Activated CD8-positive, alpha-beta memory T cell treated with anti-CD3 and anti-CD28 coated beads, Interleukin-2, amount 50 U/mL, for 1 hour (primary cell): ENCODE measurements around the gene PIP5K1C.

ENCODE experiments used
- DNase-seq: peaks from one replicate; pipeline ENCODE4 v3.0.0-alpha.2; 2020; ENCODE audit errors: extremely low read depth

Gene PIP5K1C

DNA sequence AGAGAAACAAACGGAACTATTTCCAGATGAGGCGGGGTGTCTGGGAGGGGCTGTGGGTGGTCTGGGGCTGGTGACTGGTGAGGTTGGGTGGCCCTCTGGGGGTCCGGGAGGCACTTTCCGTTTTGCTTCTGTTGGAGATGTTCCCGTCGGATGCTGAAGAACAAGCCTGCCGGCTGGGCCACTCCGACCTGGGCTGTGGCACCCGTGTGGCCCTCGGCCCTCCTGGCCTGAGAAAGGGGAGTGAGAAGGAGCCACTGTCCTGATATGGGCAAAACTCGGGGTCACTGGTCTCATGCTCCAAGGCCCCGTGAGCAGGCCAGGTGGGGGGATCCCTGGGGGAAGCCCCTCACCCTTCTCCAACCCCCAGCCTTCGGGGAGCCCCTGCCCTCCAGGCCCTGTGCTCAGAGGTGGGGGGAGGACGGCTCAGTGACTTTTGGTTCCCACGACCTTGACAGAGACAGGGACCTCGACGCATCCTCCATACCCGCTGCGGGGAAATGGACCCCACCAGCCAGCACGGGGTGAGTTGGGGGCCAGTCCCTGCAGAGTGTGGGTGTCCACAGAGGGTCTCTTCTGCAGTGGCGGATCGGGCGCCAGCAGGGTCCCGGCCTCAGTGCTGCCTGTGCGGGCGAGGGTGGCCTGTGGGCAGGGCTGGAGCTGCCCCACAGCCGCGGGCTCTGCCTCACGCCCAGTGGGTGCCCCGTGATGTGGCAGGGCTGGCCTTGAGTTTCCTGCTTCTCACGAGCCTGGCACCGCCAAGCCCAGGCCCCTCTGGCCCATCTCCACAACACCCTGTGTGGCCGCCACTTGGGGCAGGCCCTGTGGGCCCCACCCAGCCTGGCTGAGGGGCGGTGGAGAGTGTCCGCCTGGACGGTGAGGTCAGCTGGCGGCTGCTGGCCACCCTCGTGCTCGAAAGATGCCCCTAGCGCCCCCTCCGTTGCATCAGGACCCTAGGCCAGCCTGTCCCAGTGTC, 89.2 kb downstream of the PIP5K1C start:
- DNase-seq, result no peak

DNA sequence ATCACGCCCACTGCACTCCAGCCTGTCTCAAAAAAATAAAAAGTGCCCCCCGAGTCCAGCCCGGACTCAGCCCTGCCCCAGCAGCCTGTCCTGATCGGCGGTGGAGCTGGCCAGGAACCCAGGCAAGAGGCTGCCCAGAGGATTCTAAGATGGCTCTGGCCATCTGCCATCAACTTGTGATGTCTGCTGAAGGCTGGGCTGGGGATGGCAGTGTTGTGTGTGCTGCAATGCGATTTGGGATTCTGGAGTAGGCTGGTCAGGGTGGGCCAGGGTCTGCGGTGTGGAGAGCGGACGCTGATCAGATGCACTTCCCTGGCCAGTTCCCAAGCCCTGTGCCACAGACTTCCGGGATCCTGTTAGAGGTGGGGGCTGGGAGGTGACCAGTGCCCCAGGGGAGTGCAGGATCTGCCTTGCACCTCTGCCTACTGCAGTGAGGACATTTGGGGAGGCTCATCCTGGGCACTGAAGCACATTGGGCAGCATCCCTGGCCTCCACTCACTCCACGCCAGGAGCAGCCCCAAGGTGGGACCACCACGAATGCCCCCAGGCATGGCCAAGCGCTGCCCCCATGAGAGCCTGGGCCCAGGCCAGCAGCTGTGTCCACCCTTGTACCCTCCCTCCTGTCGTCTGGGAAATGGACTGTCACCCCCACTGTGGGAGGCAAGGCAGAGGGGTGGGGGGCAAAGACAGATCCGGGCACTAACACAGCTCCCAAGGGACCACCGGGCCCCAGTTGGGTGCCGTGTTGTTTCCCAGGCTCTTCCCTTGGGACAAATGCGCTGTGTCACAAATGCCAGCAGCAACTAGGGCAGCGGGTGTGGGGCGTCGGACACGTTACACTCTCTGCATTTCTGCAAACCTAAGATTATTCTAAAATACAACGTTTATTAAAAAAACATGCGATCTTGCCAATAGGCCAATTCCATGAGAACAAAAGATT, 90.2 kb downstream of the PIP5K1C start:
- DNase-seq, result no peak

DNA sequence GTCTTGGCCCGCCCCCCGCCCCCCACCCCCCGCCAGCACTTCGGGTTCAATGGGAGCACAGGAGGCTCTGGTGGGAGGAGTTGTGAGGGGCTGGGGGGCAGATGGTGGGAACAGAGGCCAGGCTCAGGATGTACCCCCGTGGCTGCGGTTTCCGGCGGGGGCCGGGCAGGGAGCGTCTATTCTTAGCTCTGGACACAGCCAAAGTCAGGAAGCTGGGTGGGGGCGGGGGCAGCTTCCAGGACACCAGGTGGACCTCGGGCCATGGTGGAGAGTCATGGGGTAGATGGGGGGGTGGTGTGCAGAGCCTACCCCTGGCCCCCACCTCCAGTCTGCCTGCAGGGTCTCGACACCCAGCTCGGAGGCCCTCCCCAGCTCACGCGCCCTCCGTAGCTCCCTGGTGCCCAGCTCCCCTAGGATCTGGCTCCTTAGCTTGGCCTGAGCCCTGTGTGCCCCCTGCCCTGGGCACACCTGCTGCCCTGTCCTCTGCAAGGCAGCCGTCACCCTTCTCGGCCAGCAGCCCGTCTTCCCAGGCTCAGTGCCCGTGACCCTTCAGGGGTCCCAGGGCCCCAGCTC, 91.4 kb downstream of the PIP5K1C start:
- no peak for DNase-seq

DNA sequence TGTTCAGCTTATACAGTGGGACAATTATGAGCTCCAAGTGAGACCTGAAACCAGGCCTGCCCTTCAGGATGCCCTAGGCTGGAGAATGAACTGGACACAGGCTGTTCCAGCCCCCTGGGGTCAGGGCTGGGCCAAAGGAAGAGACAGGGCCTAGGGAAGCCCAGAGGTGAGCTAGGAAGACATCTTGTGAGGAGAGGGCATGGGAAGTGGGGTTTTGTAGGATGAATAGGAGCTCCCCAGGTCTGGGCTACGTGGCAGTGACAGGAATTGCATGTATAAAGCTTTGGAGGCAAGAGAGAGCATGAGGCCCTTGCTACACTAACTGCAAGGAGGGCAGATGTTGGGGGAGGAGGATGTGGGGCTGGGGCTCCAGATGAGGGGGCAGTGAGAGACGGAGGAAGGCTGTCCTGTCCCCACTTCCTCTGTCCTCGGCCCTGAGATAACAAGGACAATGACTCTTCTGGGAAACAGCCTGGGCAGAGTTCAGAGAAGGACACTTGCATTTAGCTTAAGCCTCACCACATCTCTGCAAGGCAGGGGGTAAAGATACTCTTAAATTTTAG, 92.1 kb downstream of the PIP5K1C start:
- no peak for DNase-seq

DNA sequence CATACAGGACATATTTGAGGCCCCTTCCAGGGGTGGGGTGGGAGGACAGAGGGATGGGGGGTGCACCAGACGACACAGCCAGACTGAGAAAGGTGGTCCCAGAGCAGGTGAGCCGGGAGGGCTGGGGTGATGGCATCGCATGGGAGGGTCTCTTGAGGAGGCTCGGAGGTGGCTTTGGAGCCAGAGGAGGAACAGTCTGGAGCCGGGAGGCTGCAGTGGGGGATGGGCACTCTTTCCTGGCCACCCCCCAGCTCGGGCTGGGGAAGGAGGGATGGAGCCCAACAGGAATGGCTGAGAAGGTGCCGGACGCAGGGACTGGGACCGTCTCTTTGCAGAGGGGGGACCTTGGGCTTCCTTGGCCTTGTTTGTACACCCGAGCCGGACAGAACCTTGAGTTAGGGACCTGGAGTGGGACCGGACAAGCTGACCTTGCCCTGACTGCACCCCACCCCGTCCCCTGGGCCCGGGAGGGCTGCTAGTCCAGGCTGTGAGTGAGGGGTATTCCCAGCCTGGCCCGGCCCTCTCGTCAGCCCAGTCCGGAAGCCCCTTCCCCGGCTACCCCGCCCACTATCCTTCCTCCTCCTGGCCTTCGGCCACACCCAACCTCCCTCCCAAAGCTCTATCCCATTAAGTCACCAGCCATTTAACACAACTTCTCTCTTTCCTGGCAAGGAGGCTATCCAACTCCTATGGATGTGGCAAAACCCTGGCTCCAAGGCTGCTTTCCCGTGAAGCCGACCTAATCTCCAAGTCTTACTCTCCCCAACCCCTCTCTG, 92.8 kb downstream of the PIP5K1C start:
- DNase-seq, result no peak

DNA sequence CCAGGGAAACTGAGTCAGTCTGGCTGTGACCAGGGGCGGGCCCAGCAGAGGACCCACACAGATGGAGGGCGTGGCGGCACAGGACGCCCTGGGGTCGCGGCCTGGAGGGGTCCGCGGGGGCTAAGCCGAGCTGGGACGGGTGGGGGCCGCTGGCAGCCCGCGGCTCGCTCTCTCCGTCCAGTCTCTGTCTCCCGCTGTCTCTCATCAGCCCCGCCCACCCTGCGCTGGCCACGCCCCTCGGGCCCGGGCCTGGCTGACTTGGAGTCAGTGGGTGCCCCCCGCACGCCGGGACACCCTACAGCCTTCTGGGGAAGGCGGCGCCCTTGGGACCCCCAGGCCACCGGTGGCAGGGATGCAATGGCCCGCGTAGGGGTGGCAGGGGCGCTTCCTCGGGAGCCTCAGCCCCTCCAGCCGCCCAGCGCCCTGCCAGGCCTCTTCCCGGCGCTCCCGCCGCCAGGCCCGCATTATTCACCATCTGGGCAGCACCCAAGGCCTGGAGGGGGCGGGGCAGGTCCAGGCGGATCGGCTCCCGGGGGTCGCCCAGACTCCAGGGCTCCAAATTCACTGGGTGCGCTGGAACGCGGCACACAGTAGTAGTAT, 93.5 kb downstream of the PIP5K1C start, which contains the start of gene TBXA2R:
Gene TBXA2R (minus strand): TSS at position 186 of the 600 bp plus-strand sequence. CDS start 6,241 bp downstream, outside the sequence.
- no peak for DNase-seq

DNA sequence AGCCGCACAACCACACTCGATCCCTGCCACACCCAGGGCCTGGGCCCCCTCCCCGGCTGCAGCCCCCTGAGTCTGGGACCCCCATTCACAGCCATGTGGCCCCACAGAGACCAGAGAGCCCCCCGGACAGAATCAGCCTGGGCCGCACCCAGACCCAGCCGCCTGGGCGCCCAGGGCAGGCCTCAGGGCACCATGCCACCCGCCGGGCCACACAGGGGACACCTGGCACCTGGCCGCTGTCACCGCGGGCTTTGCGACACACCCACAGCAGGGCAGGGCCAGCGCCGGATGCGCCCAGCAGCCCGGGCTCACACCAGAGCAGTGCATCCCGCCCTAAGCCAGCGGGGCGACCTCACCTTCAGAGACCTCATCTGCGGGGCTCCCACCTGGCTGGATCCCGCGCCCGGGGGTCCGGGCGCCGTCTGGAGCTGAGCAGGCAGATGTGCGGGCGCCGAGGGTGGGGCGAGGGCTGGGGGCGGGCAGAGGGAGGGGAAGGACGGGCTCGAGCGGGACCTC, 94.0 kb downstream of the PIP5K1C start:
- DNase-seq, result no peak

DNA sequence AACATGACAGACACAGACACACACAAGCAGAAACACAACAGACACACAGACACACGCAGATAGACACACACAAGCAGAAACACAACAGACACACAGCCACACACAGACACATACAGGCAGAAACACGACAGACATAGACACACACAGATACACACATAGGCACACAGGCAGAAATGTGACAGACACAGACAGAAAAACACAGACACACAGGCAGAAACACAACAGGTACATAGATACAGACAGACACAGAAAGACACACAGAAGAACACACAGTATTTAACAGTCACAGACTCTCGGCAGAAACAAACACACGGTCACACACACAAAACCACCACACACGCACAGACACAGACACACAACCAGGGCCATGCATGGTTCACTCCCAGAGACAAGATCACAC, 94.5 kb downstream of the PIP5K1C start:
- DNase-seq, result no peak

DNA sequence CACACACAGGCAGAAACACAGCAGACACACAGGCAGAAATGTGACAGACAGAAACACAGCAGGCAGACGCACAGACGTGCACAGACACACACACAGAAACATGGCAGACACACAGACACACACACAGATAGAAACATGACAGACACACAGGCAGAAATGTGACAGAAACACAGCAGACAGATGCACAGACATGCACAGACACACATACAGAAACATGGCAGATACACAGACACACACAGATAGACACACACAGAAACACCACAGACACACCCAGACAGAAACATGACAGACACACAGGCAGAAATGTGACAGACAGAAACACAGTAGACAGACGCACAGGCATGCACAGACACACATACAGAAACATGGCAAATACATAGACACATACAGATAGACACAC, 94.9 kb downstream of the PIP5K1C start:
- DNase-seq, result no peak

DNA sequence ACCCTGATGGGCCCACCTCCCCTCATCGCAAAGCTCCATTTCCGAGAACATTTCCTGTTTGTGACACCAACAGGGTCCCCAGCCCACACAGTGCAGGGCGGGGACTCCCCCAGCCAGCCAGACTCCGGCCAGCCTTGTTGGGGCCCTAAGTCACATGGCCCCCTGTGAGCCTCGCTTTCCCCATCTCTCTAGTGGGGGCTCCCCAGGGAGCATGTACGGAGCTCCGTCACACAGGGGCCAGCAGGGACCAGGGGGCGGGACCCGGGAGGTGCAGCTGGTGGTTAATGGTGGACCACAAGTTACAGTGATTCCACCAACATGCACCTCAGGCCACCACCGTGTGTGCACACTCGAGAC, 95.3 kb downstream of the PIP5K1C start:
- no peak for DNase-seq

DNA sequence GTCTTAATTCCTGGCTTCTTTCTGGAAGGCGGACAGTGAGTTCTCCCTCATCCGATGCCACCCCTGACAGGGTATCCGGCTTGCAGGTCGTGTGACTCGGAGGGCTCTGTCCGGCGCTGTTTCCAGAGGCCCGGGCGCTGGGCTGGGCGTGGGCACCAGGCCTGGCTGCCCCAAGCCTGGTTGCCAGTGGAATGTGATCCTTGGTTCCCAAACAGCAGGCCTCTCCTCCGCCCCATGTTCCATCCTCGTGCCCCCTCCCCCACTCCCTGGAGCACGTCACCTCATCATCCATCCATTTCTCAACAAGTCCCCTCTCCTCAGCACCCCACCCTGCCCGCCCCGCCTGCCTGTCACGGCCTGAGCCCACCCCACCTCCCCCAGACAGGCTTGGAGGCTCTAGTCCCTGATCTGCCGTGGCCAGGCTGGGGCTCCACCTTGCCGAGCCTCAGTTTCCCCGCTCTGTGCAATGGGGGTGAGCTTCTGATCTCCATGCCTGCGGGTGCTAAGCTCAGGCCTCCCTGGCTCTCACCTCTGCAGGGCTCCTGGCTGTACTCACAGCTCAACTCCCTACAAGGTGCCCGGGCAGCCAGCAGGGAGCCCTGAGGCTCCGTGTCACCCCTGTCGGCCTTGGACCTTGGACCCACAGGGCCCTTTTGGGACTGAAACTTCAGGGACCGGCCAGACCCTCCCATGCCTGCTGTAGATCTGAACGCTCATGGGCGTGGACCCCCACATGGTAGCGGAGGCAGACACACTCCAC, 95.9 kb downstream of the PIP5K1C start:
- DNase-seq, result no peak

DNA sequence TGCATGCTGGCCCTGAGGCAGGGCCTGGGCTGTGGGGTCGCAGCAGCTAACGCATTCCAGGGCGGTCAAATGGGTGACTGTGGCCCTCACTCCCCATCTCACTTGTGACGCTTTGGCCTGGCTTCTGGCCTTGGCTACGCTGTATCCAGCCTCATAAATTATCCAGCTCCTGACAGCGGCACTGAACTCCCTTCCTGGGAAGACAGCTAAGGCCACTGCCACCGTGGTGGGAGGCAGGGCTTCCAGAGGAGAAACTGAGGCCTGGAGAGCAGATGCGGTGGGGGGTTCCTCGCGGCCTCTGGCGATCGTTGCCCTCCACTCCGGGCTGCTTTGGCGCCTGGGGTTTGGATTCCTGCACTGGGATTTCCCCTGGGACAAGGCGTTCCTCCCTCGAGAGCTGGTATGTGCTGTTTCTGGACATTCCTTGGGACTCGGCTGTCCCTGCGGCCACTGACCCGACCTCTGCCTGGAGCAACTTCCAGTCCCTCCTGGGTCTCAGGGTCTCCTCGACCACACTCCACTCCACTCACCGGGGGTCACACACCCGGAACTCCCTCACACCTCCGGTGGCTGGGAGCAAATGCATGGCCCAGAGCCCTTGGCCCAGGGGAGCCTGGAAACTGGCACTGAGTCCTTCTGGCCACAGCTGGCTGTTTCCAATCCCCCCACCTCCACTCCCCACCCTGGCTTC, 97.0 kb downstream of the PIP5K1C start:
- DNase-seq, result no peak

DNA sequence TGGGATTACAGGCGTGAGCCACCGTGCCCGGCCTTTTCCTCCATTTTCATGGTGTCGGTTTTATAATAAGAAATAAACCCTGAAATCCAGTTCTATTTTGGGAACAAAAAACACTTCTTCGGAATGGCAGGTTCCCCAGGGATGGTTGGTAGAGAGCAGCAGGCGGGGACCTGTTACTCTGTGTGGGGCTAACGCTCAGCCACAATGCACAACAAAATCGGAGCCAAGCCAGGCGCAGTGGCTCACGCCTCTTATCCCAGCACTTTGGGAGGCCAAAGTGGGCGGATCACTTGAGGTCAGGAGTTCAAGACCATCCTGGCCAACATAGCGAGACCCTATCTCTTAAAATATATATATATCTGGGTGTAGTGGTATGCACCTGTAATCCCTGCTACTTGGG, 99.2 kb downstream of the PIP5K1C start:
- DNase-seq, result no peak

DNA sequence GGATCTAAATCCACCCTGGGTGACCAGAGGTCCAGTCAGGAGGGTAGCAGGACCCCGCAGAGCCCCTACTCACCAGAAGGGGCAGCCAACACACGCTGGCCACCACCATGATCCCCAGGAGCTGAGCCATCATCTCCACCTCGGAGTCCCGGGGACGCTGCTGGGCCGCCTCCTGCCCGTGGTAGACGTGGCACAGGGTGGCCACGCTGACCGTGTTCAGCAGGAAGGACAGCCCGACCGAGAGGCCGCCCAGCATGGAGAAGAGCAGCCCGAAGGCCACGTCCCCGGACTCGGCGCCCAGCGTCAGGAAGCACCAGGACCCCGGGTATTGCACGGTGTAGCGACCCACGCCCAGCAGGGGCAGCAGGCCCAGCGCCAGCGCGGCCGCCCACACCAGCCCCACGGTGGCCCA, 100.5 kb downstream of the PIP5K1C start:
- DNase-seq, result no peak

DNA sequence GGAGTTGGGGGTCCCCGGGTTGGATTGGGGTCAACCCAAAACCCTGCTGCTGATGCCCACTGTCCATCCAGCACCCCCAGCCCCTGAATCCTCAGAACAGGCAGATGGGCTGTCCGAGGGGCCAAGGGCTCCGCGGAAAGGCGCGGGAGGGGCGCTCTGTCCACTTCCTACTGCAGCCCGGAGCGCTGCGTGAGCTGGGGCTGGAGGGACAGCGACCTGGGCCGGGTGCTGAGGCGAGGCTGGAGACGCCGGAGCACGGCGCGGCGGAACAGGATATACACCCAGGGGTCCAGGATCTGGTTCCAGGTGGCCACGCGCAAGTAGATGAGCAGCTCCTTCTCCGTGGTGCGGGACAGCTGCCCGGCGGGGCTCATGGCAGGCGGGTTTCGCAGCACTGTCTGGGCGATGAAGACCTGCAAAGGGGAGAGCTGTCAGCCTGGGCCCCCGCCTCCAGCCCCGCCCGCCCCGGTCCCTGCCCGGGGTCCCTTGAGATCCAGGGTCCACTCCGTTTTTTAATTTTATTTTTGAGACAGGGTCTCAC, 104.7 kb downstream of the PIP5K1C start:
- DNase-seq, result no peak

DNA sequence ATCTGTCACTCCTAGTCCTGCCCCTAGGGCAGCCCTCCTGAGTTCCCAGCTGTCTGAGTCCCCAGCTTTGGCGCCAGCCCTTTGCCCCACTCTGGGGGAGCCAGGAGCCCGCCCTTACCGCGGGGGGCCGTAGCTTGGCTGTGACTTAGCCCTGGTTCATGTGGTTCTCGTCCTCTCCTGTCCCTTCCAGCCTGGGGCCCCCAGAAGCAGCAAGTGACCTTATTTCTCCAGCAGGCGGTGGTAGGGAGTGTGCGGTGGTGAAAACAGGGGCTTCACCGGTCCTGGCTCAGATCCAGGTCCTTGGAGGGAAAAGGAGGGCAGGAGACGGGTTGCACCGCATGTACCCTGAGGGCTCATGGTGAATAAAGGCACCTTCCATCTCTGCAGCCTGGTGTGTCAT, 107.1 kb downstream of the PIP5K1C start:
- DNase-seq, result no peak

DNA sequence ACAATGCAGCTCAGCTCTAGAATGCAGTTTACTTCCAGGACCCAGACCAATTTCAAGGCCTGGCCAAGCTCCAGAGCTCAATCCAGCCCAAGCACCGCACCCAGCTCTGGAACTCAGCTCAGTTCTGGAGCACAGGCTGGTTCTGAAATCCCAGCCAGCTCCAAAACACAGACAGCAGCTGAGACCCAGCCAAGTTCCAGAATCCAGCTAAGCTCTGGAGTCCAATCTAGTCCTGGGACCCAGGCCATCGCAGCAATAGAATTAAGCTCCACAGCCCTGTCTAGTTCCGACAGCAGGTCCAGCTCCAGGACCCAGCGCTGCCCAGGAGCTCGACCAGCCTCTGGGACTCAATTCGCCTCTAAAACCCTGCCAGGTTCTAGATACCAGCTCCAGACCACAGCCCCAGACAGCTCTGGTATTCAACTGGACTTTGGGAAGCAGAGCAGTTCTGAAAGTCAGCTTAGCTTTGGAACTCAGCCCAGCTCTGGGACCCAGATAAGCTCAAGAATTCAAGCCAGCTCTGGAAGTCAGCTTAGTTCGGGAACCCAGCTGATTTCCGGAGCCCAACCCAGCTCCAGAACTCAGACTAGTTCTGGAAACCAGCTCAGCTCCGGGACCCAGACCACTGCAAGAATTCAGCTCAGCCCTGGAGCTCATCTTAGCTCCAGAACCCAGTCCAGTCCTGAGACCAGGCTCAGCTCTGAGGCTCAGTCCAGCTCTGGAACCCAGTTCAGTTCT, 108.2 kb downstream of the PIP5K1C start:
- DNase-seq, result no peak
